Mammary epithelial cell (primary cell): ENCODE data around the gene SHROOM1.

ENCODE experiments used
- CTCF ChIP-seq, 2 donors: IDR thresholded peaks in 1 of 2; conservative IDR thresholded peaks in 1 of 2; 2 replicates each; pipeline ENCODE4 v1.5.1; 2011 to 2012; ENCODE audit warnings: inconsistent platforms in 2 of 2, low read length in 2 of 2, mild to moderate bottlenecking in 2 of 2, control low read depth in 1 of 2, low read depth in 1 of 2; ENCODE audit not compliant: insufficient read depth in 1 of 2; ENCODE audit errors: extremely low read depth in 1 of 2
- EZH2 ChIP-seq: IDR thresholded peaks from 2 replicates; pipeline ENCODE4 v1.6.1; 2012; ENCODE audit warnings: low read length, inconsistent platforms, borderline replicate concordance

- TF ChIP-seq CTCF (conservative IDR thresholded peaks at IDR 0.05 in 1 of 2, IDR thresholded peaks at IDR 0.05 in 1 of 2; ENCODE audit: extremely low read depth in 1 of 2, insufficient read depth in 1 of 2, low read depth in 1 of 2, low read length in 2 of 2) (no peak), EZH2 (no peak)
These were observed 7.6 kb downstream of the SHROOM1 start for GRCh38 chr5:132822650-132823480.
